Fibroblast of peridontal ligament (primary cell): ENCODE results near the gene RAB28.
A peak's percentile ranks its signal among the peaks of the same experiment; 100 is the strongest.

Source experiments
- DNase-seq: peaks from one replicate; pipeline ENCODE4 v3.0.0-alpha.2; 2010; ENCODE audit errors: extremely low read depth

Gene RAB28

DNA sequence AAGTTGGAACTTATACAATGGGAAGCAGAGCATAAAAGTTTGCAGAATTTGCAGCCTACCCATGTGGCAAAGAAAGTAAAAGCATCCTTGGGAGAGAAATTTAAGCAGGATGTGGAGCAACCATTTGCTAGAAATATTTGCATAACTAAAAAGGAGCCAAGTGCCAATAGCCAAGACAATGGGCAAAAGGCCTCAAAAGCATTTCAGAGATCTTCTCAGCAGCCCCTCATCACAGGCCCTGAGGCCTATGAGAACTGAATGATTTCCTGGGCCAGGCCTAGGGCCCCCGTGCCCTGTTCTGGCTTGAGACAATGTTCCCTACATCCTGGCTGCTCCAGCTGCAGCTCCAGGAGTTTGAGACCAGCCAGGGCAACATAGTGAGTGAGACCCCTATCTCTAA, 25.3 kb upstream of the RAB28 start:
- no peak for DNase-seq

DNA sequence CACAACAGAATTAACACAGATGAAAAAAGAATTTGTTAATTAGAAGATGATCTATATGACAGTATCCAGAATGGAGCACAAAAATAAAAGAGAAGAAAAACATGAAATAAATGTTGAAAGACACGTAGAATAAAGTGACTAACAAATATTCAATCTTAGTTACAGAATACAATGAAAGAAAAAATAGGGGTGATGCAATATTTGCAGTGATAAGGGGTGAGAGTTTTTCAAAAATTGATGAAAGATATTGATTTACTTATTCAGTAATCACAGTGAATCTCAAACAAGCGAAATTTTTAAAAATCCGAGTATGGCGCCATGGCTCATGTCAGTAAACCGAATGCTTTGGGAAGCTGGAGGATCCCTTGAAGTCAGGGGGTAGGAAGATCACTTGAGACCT, 20.2 kb upstream of the RAB28 start:
- no peak for DNase-seq

DNA sequence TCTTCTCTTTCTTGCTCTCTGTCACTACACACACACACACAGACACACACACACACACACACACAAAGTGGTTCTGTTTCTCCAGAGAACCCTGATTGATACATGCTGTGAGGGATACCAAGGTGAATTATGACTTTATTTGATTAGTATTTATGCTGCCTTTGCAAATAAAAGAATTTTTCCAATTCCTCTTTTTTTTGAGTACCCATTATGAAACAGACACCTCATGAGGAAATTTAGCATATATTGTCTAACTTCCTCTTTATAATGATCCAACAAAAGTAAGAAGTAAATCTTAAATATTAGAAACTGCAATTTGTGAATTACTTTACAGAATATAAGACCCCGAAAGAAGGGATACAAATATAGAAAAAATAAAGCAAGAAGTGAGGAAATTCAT, 14.3 kb upstream of the RAB28 start:
- no peak for DNase-seq

DNA sequence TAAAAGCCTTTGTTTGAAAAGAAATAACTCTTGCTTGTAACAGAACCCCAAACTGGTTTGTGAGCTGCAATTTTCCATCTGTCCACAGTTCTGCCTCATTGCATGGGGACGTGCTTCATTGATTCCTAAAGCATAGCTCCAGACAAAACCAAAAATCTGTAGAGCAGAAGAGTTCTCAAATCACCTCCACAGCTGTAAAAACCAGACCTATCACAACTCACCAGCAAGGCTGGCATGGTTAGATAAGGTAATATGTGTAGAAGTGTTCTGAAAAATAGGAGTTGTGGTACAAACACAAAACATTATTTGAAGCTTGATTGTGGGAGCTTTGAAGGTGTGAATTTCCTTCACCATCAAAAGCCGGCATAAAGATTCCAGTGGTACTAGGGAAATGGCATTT, 12.5 kb upstream of the RAB28 start:
- no peak for DNase-seq

DNA sequence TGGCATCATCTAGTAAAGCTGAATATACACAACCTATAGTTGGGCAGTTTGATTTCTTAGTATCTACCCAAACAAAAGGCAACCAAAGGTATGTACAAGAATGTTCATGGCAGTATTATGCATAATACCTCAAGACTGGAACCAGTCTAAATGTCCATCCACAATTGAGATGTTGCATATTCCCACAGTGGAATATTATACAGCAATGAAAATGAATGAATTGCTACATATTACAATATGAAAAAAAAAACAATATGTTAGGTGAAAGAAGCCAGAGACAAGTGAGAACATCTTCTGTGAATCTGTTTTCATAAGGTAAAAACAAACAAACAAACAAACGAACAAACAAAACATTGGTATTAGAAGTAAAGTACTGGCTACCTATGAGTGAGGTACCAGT, 11.6 kb upstream of the RAB28 start:
- DNase-seq, result no peak

DNA sequence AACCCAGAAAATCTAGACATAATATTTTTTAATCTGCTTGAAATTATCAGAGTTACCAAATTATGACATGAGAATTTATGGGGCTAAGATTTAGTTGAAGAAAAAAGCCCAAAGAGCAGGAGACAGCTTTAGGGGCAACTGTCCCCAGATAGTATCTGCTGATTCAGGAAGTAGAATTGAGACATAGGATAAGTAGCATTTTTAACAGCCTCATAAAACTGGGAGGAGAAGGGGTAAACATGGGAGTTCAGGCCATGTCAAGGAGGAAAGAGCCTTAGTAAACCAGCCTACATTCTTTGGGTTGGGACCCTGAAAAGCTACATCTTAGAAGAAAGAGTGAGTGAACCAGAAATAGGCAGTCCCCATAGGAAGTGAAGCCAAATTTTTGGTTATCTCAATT, 9.7 kb upstream of the RAB28 start:
- DNase-seq, result no peak

DNA sequence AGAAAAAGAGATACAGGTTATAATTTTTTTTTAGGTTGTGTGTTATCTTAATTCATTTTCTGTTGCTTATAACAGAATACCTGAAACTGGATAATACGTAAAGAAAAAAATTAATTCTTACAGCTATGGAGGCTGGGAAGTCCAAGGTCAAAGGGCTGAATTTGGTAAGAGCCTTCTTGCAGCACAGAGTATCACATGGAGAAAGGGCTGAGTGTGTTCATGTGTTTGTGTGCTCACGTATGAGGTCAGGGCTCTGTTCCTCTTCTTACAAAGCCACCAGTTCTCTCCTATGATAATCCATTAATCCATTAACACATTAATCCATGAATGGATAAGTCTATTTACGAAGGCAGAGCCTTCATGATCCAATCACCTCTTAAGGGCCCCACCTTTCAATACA, 8.6 kb upstream of the RAB28 start:
- DNase-seq, result no peak

DNA sequence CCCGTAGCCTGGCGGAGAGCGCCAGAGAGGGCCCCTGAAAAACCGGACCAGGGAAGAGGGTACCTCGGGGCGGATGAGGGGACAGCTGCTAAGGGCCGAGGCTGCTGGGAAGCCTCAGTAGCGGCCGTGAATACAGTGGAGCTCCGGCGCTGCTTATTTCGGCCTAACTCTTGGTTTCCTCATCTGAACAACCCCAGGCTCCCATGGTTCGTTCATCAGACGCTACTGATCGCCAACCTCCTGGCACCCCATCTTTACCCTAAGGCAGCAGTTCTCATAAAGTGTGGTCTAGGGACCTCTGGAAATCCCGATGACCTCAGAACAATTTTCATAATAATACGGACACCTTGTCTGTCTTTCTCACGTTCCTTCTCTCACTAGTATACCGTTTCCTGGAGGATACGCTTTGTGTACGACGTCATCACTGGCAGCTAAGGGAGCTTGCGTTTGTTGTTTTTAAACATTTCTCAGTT, 645 bp upstream of the RAB28 start:
- DNase-seq, result peak; percentile 50

DNA sequence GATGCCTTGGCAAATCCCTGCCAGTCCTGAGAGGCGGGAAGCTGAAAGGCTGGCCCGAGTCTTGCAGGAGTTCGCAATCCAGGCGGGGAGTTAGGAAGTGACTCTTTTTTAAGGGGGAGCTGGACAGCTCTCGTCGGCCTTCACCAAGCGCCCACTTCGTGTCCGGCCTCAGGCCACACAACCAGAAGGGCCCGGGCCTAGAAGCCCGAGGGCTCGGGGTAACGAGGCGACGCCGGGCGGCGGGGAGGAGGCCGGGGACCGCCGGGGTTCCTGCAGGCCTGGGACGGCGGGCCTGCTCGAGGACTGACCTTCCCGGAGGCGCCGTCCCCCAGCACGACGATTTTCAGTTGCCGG, 395 bp downstream of the RAB28 start:
- DNase-seq, result peak; percentile 67

DNA sequence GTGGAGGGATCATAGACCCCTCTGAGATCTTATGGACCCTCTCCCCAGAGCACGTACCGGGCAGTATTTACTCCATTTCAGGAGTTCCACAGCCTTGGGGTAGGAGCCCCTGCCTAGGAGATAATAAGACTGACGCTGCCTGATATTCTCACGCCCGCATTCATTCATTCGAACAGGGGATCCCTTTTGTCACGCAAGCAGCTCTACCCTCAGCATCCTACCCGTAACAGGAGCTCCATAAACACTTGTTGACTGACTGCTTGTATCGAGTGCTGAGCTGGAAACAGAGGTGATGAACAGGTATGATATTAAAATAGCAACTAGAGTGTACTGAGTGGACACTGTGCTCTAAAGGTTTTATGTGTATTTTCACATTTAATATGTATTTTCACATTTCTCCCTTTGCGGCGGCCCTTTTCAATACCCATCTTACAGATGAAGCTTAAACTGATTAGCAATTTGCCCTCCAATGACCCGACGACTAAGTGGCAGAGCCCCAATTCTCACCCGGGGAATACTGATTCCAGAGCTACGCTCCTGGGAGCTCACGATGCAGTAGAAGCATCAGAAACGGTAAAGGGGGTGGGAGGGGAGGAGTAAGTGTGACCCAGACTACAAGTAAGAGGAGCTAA, 888 bp downstream of the RAB28 start:
- DNase-seq, result peak; percentile 5

DNA sequence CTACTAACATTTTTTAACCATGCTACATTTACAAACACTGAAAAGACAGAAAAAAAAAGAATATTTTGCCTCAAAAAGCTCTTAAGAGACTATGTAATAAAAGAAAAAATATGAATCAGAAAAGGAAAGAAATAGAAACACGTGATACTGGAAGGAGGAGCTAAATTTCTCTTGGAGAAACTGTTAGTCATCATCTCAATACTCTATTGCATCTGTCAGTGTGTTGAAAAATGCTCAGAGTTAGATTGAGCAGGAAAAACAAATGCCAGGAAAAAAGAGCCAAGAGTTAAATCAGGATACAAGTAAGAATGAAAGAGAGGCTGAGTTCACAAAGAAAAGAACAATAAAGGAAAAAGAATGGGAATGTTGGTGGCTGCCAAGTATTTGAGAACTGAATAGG, 2.6 kb downstream of the RAB28 start:
- DNase-seq, result peak; percentile 76

DNA sequence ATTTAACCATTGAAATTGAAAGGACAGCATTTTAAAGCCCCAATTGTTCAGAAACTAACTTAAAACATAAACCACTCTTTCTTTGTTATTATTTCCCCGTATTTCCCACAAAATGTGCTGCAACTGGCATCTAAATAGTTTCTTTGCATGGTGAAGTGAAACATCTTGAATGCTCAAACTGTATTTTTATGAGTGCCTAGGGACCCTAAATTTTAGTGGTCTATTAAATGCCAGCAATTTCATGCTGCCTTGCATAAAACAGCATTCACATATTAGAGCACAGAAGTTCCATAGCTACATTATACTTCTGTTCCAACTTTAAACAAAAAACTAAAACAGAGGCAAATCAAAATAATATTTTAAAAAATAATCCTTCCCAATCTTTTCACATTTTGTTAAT, 5.4 kb downstream of the RAB28 start:
- DNase-seq, result no peak

DNA sequence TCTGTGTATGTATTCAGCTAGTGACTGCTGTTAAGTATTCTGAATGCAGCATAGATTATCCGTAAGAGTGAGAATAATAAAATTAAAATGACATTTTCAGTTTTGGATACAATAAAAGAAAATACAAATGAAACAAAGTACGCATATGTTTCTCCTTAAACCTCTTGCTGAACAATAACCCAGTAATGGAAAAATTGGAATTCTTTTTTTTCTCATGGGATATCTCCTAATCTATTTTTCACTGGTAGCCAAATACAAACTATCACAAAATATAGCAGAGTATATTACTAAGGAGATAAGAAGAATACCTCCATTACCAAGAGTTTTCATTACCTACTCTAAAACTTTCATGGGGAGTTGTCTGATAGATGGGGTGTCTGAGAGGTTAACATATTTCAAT, 6.0 kb downstream of the RAB28 start:
- DNase-seq, result no peak

DNA sequence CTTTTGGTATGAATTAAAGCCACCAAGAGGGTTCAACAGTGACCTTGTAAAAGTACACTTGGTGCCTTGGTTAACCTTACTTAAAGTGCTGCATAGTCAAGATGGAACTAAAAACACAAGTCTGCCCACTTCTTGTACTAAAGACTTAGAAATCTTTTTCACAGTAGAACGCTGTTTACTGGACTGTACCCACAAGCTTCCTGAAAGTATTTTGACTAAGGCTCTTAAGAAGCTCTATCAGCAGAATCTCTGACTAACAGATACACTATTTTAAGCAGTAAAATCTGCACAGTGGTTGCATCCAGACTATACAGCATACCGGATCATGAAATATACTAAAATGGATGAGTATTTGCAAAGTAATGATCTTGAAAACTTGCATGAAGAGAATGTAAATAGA, 7.2 kb downstream of the RAB28 start:
- peak; percentile 74 for DNase-seq

DNA sequence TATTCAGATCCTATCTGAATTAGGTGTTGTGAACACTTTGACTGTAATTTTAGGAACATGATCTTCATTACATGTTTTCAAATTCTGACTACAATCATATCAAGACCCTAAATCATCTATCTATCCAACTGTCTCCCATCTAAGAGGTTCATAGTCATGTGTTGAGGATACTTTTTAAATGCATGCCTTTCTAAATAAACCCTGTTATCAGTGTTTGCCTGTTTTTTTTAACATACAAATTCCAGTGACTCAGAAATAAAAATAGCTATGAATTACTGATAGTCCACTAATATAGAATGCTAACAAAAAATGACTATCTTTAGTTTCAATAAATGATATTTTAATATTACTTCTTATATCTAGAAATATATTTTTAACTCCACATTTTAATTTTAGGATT, 8.0 kb downstream of the RAB28 start:
- no peak for DNase-seq

DNA sequence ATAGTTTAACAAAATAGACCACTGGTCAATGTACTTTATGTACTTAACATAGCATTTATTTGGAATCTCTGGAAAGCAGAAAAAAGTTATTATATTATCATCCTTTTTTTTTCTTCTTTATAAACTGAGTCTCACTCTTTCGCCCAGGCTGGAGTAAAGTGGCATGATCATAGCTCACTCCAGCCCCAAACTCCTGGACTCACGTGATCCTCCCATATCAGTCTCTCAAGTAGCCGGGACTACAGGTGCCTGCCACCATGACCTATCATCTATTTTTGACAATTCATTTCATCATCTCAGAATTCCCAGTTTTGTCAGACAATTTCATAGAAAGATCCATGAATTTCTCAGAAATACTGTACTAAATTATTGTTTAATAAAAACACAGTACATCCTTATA, 12.7 kb downstream of the RAB28 start:
- DNase-seq, result no peak

DNA sequence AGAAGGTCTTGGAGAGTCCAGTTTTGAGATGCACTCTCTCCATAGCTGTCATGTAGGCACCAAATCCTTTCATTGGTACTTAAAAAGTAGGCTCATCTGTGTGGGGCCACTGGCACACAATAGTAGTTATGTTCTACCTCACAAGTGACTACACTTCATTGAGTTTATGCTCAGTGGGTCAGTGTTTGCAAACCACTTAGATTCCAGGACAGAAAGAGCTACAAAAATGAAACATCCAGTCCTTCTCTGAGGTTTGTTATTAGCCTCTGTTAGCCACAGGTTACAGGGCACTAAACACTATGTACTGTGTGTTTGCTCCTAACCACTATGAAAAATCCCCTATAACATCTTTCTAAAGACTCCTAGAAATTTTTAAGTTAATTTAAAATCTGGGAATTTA, 13.8 kb downstream of the RAB28 start:
- no peak for DNase-seq

DNA sequence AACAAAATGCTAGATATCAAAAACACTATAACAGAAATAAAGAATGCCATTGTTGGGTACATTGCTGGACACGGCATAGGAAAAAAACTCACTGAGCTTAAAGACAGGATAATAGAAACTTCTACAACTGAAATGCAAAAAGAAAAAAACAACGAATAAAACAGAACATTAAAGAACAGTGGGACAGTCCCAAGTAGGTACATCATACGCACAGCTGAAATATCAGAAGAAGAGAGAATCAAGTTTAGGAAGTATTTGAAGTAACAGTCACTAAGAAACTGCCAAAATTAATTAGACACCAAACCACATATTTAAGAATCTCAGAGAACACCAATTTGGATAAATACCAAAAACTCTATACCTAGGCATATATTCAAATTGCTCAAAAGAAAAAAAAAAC, 19.2 kb downstream of the RAB28 start:
- DNase-seq, result no peak

DNA sequence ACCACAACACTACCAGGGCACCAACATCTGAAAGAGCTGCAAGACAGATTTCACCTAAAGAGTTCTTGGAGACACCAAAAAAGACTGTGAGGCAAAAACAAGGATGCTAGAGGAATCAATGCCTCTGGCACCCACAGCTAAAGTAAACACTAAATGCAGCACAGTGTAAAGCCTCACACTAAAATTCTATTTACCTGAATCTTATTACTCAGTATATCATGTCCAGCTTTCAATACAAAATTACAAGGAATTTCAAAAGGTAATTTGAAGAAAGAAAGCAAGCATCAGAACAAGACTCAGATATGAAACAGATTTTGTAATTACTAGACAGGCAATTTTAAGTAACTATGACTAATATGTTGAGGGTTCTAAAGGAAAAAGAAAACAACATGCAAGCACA, 19.6 kb downstream of the RAB28 start:
- no peak for DNase-seq

DNA sequence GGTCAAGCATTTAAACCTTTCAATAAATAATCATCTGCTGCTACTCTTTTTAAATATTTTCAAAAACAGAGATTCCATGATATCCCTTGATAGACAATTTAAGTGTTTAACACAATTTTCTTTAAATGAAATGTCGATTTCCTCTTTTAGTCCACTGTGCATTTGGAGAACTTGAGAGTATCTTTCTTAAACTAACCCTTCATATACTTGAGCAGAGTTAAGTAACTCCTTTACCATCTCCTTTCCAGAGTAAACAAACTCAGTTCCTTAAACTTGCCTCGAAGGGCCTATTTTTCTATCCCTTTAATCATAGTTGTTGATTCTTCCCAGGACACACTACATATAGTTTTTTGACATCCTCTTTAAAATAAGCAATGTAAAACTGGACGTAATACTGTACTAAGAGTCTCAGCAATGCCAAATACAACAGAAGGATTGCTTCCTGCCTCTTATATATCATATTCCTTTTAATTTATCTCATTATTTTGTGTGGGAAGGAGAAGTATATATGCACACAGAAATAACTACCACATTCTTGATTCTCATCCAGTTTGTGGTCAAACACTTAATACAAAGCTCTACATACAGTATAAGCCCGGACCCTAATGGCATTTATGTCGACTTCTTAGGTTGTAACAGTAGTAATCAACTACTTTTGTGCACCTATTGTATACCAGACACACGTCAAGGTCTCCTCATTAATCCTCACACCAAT, 22.8 kb downstream of the RAB28 start:
- peak; percentile 2 for DNase-seq

DNA sequence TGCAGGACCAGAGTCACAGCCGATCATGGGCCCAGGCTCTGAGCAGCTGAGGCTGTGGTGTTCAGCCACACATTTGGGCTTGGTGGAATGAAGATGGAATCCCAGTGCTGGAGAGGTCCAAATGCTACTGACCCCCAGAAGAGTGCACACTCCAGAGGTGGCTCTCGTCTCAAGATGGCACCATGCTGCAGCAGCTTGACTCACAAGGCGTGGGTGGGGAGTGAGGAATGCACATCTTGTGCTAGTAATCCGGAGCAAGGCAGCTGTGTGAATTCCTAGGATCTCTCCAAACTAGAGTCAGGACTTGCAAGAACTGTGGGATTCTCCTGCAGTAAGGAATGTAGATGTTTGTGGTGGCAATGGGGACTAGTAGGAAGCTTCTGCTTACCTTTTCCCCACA, 28.7 kb downstream of the RAB28 start:
- no peak for DNase-seq

DNA sequence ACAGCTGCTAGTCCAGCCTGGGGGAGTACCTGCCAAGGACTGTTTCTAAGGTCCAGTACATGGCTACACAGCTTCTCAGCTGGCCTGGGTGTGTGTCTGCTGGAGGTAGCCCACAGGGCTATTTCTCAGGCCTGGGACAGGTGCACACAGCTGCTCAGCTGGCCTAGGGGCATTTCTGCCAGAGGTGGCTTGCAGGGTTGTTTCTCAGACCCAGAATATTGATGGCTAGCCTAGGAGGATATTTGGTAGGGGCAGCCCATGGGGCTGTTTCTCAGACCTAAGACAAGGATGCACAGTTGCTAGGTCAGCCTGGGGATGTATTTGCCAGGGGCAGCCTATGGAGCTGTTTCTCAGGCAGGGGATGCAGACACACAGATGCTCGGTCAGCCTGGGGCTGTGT, 29.4 kb downstream of the RAB28 start:
- no peak for DNase-seq

DNA sequence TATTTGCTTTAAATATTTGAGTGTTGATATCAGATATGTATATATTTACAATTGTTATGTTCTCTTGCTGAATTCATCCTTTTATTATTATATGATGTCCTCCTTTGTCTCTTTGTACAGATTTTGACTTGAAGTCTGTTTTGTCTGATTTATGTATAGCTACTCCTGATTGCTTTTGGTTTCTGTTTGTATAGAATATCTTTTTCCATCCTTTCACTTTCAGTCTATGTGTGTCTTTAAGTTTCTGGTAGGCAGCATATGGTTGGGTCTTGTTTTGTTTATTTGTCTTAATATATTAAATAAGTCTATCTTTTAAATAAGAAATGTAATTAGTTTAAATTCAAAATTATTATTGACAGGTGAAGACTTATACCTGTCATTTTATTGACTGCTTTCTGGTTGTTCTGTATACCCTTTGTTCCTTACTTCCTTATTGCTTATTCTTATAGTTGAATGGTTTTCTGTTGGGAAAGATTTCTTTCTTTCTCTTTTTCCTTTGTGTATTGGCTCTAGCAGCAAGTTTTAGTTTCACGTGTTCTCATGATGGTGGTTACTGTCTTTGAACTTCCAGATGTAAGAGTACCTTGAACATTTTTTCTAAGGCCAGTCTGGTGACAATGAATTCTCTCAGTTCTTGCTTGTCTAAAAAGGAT, 31.1 kb downstream of the RAB28 start:
- no peak for DNase-seq
